PC-9 (cell line): ENCODE data around the gene WTIP. TPM values are rescaled to one million over a fixed set of nuclear protein-coding genes. Genes with fewer than 3 reads are reported as not detected.

Experiments
- BruUV-seq: library from RNA; stranded (reverse); fragments of 400-500 nt; replicated peaks from 2 replicates; lab custom pipeline; 2021; lab: Mats Ljungman, UMichigan
- CTCF ChIA-PET: fragments of 300-600 bp; sonication (Branson Sonifier 250); formaldehyde crosslinking; loops from one replicate; lab custom pipeline; 2022; ENCODE audit warnings: antibody characterized with exemption; lab: Charles Lee
- POLR2A ChIA-PET: fragments of 300-600 bp; sonication (Branson Sonifier 250); formaldehyde crosslinking; loops from one replicate; lab custom pipeline; 2022; ENCODE audit warnings: antibody characterized with exemption; ENCODE audit not compliant: unreplicated experiment; lab: Charles Lee
- DNase-seq, 2 experiments: peaks; one replicate each; pipeline versions ENCODE4 v3.0.0 to v3.0.0-alpha.2; 2015 to 2022; ENCODE audit warnings: mixed read lengths in 1 of 2
- H2AFZ ChIP-seq: fragments of 200-600 bp; sonication (generic); 2 replicates; pipeline ENCODE4 v1.8.1; 2017; ENCODE audit warnings: antibody characterized with exemption
- H3F3A ChIP-seq: fragments of 200-600 bp; sonication (generic); 2 replicates; pipeline ENCODE4 v1.8.1; 2017; ENCODE audit warnings: antibody characterized with exemption, mild to moderate bottlenecking, low read depth; ENCODE audit not compliant: insufficient read depth
- H3K27ac ChIP-seq: fragments of 200-600 bp; sonication (generic); 2 replicates; pipeline ENCODE4 v1.6.1; 2016; ENCODE audit warnings: mixed run types
- H3K27me3 ChIP-seq: fragments of 200-600 bp; sonication (generic); 2 replicates; pipeline ENCODE4 v1.6.1; 2016; ENCODE audit warnings: low read depth, mixed run types; ENCODE audit not compliant: insufficient read depth
- H3K36me3 ChIP-seq: fragments of 200-600 bp; sonication (generic); 2 replicates; pipeline ENCODE4 v1.6.1; 2016; ENCODE audit warnings: low read depth, mixed run types
- H3K4me1 ChIP-seq: fragments of 200-600 bp; sonication (generic); replicated peaks from 2 replicates; pipeline ENCODE4 v1.6.1; 2016; ENCODE audit warnings: mixed run types; ENCODE audit not compliant: insufficient read depth
- H3K4me2 ChIP-seq: fragments of 200-600 bp; sonication (generic); 2 replicates; pipeline ENCODE4 v1.6.1; 2017; ENCODE audit warnings: mixed run types
- H3K4me3 ChIP-seq: fragments of 200-600 bp; sonication (generic); 2 replicates; pipeline ENCODE4 v1.6.1; 2016; ENCODE audit warnings: mixed run types
- H3K79me2 ChIP-seq: fragments of 200-600 bp; sonication (generic); 2 replicates; pipeline ENCODE4 v1.6.1; 2017; ENCODE audit warnings: low read depth, mixed run types
- H3K9me2 ChIP-seq: fragments of 200-600 bp; sonication (generic); 2 replicates; pipeline ENCODE4 v1.8.1; 2017; ENCODE audit warnings: mild to moderate bottlenecking; ENCODE audit not compliant: insufficient read depth
- H3K9me3 ChIP-seq: fragments of 200-600 bp; sonication (generic); 2 replicates; pipeline ENCODE4 v1.8.1; 2016; ENCODE audit warnings: low read depth; ENCODE audit not compliant: insufficient read depth
- H4K20me1 ChIP-seq: fragments of 200-600 bp; sonication (generic); 2 replicates; pipeline ENCODE4 v1.8.1; 2017; ENCODE audit not compliant: insufficient read depth
- CTCF ChIP-seq: fragments of 200-600 bp; sonication (generic); conservative IDR thresholded peaks from 2 replicates; pipeline ENCODE4 v1.6.1; 2017; ENCODE audit warnings: mixed run types, antibody characterized with exemption, mild to moderate bottlenecking, moderate library complexity
- EZH2 ChIP-seq: fragments of 200-600 bp; sonication (generic); IDR thresholded peaks from 2 replicates; pipeline ENCODE4 v1.8.0; 2017; ENCODE audit warnings: antibody characterized with exemption, low read depth
- intact Hi-C: fragments of 100-400 bp; cut with micrococcal nuclease; formaldehyde crosslinking; loops from one replicate; pipeline ENCODE4 v1.10.0; 2022; ENCODE audit not compliant: unreplicated experiment
- total RNA-seq: library from RNA; stranded (reverse); gene quantifications from 2 replicates; pipeline ENCODE4 v1.2.3, GENCODE V29; 2021

Gene WTIP
- total RNA-seq, 1 experiment from 2014 or later, result 0.63 TPM

GRCh38 chr19:34559045-34559444 lies 77.5 kb downstream of the WTIP start:
- no peaks in the 10 kb centered on the region for H3K36me3 ChIP-seq
- no peaks in the 10 kb centered on the region for H3K9me3 ChIP-seq
- H3K79me2 ChIP-seq, result no peaks in the 10 kb centered on the region
- no peak overlapping the region for H2AFZ ChIP-seq
- TF ChIP-seq EZH2, result no peak
- no peak for TF ChIP-seq CTCF
- ChIA-PET CTCF (no interaction called here), POLR2A (no interaction called here)
- no peak overlapping the region for H3K4me3 ChIP-seq
- H3F3A ChIP-seq, result no peaks in the 10 kb centered on the region
- H3K9me2 ChIP-seq, result no peaks in the 10 kb centered on the region
- DNase-seq, result no peak
- no peaks in the 10 kb centered on the region for H4K20me1 ChIP-seq
- intact Hi-C loops, result no loop called here
- H3K27me3 ChIP-seq, result peaks cover 64% of the 10 kb centered on the region
- H3K4me1 ChIP-seq, result no peaks in the 10 kb centered on the region
- no peak overlapping the region for H3K4me2 ChIP-seq
- no TSS peak for BruUV-seq
- no peak overlapping the region for H3K27ac ChIP-seq

GRCh38 chr19:34560229-34560628 lies 78.7 kb downstream of the WTIP start:
- Histone ChIP-seq H3K9me2 (no peaks in the 10 kb centered on the region), H3F3A (no peaks in the 10 kb centered on the region), H4K20me1 (no peaks in the 10 kb centered on the region), H3K4me3 (no peak overlapping the region), H3K4me2 (no peak overlapping the region), H3K4me1 (no peaks in the 10 kb centered on the region), H3K36me3 (no peaks in the 10 kb centered on the region), H3K27ac (no peak overlapping the region), H3K79me2 (no peaks in the 10 kb centered on the region), H2AFZ (no peak overlapping the region), H3K9me3 (no peaks in the 10 kb centered on the region), H3K27me3 (peaks cover 54% of the 10 kb centered on the region)
- no TSS peak for BruUV-seq
- TF ChIP-seq EZH2 (no peak), CTCF (no peak)
- ChIA-PET CTCF (no interaction called here), POLR2A (no interaction called here)
- no peak for DNase-seq
- intact Hi-C loops, result no loop called here

Other genes starting within 250 kb of the WTIP start
- gene GARRE1, start 227.2 kb upstream of the WTIP start, total RNA-seq, result 13.6 and 23.3 TPM in 2 replicates
- 365 and 522 TPM in 2 replicates for gene GPI, start 116.6 kb upstream of the WTIP start, total RNA-seq
- 14.8 and 20.9 TPM in 2 replicates for gene PDCD2L, start 77.4 kb upstream of the WTIP start, total RNA-seq
- gene UBA2, start 53.4 kb upstream of the WTIP start, total RNA-seq, result 93.0 and 101 TPM in 2 replicates
- 1.4 and 1.9 TPM in 2 replicates for gene SCGB2B2, start 195.4 kb downstream of the WTIP start, total RNA-seq
- 17.5 and 19.5 TPM in 2 replicates for gene ZNF302, start 195.9 kb downstream of the WTIP start, total RNA-seq